ENCODE results near the gene HOXB7. TPM values are rescaled to one million over a fixed set of nuclear protein-coding genes. Genes with fewer than 3 reads are reported as not detected.
A peak's percentile ranks its signal among the peaks of the same experiment; 100 is the strongest.

The HOXB7 gene
- total and polyA plus RNA-seq, 8 donors: 0.35 to 1.3 (median 0.70) TPM; not detected in 2

- DNase-seq (no peak), FAIRE-seq (no peak), ATAC-seq (no peak)
- H3K9me3 ChIP-seq: no peaks in the 10 kb centered on the region
- TF ChIP-seq CTCF (IDR thresholded peaks at IDR 0.05): no peak
- H3K36me3 ChIP-seq: no peaks in the 10 kb centered on the region
- WGBS, 2 donors: 36 to 39% methylated on average over 5 of the region's 5 CpGs
- no peak overlapping the region for H3K27ac ChIP-seq
- H3K4me3 ChIP-seq: no peak overlapping the region
- H3K4me1 ChIP-seq: peaks cover 0 to 7% (median 6%) of the 10 kb centered on the region in 3 donors
- peaks cover 5 to 64% (median 13%) of the 10 kb centered on the region in 4 donors for H3K27me3 ChIP-seq
- intact Hi-C loops (cut with DNase I): no loop called here
These were observed 23.3 kb downstream of the HOXB7 start for GRCh38 chr17:48587276-48588073.

- peak overlapping the region in 2 of 4 donors; percentile 32 to 45 for H3K4me3 ChIP-seq
- TF ChIP-seq CTCF (IDR thresholded peaks at IDR 0.05): no peak
- intact Hi-C loops (cut with DNase I): no loop called here
These were observed 24.2 kb downstream of the HOXB7 start for GRCh38 chr17:48586355-48587258.

GRCh38 chr17:48584223-48584741 lies 26.5 kb downstream of the HOXB7 start:
- TF ChIP-seq CTCF (IDR thresholded peaks at IDR 0.05): no peak
- FAIRE-seq: no peak
- H3K27me3 ChIP-seq: peaks cover 5 to 75% (median 18%) of the 10 kb centered on the region in 4 donors
- no peak overlapping the region for H3K4me3 ChIP-seq
- no peak for DNase-seq
- 10 to 15% methylated on average over 2 of the region's 2 CpGs for WGBS, 2 donors
- no peak for ATAC-seq
- H3K36me3 ChIP-seq: no peaks in the 10 kb centered on the region
- no peaks in the 10 kb centered on the region for H3K9me3 ChIP-seq
- intact Hi-C loops (cut with DNase I): no loop called here
- H3K27ac ChIP-seq: no peak overlapping the region
- H3K4me1 ChIP-seq: peaks cover 0 to 12% (median 11%) of the 10 kb centered on the region in 3 donors

More at GRCh38 chr17:48586355-48587258, 24.2 kb downstream of the HOXB7 start:
- Histone ChIP-seq H3K27me3 (peaks cover 5 to 66% (median 14%) of the 10 kb centered on the region in 4 donors), H3K27ac (peak overlapping the region in 1 of 4 donors; percentile 44), H3K9me3 (no peaks in the 10 kb centered on the region), H3K4me1 (peaks cover 0 to 12% (median 11%) of the 10 kb centered on the region in 3 donors), H3K36me3 (no peaks in the 10 kb centered on the region)
- ATAC-seq (peak in 1 of 4 donors; percentile 28), DNase-seq (peak in 1 of 6 donors; percentile 55), FAIRE-seq (no peak)
- 17 to 18% methylated on average over 34 of the region's 34 CpGs for WGBS, 2 donors

- FAIRE-seq (no peak), ATAC-seq (no peak)
- no peaks in the 10 kb centered on the region for H3K36me3 ChIP-seq
These were observed 27.1 kb downstream of the HOXB7 start for GRCh38 chr17:48583708-48584222.

More at GRCh38 chr17:48583708-48584222, 27.1 kb downstream of the HOXB7 start:
- 22 to 28% methylated on average over 3 of the region's 3 CpGs for WGBS, 2 donors
- intact Hi-C loops (cut with DNase I): no loop called here
- peaks cover 5 to 80% (median 20%) of the 10 kb centered on the region in 4 donors for H3K27me3 ChIP-seq
- H3K4me1 ChIP-seq: peaks cover 0 to 12% (median 11%) of the 10 kb centered on the region in 3 donors
- no peak for TF ChIP-seq CTCF (IDR thresholded peaks at IDR 0.05)
- no peak for DNase-seq
- H3K4me3 ChIP-seq: no peak overlapping the region
- no peaks in the 10 kb centered on the region for H3K9me3 ChIP-seq
- H3K27ac ChIP-seq: no peak overlapping the region

Measured in pancreas (tissue), 10 donors.